HG03520 (cell line): ENCODE measurements around the gene MYOZ2.
"Not testable (repeated sequence)": the region's sequence is repeated elsewhere in the genome, so short reads cannot be mapped to it uniquely, and the experiment has no call there.

Source experiments
- ATAC-seq: cut with Tn5 transposase; IDR thresholded peaks from one replicate; pipeline ENCODE4 v1.9.1; 2021; ENCODE audit warnings: mild to moderate bottlenecking, moderate library complexity; ENCODE audit not compliant: unreplicated experiment

The MYOZ2 gene

GRCh38 chr4:119125931-119126330 is 9.7 kb upstream of the MYOZ2 start:
- ATAC-seq, result no peak

GRCh38 chr4:119128148-119128547 is 7.5 kb upstream of the MYOZ2 start:
- ATAC-seq, result no peak

GRCh38 chr4:119130365-119131065 is 5.1 kb upstream of the MYOZ2 start:
- no peak for ATAC-seq

- ATAC-seq, result no peak
Measured at GRCh38 chr4:119131164-119131563, 4.5 kb upstream of the MYOZ2 start.

- no peak for ATAC-seq
Measured at GRCh38 chr4:119132306-119132705, 3.3 kb upstream of the MYOZ2 start.

GRCh38 chr4:119136546-119136945 is 914 bp downstream of the MYOZ2 start:
- ATAC-seq, result no peak

GRCh38 chr4:119138046-119138445 is 2.4 kb downstream of the MYOZ2 start:
- no peak for ATAC-seq

GRCh38 chr4:119139311-119139710 is 3.7 kb downstream of the MYOZ2 start:
- no peak for ATAC-seq

GRCh38 chr4:119139822-119140252 is 4.2 kb downstream of the MYOZ2 start:
- no peak for ATAC-seq

- ATAC-seq, result not testable (repeated sequence)
Measured at GRCh38 chr4:119141283-119141682, 5.7 kb downstream of the MYOZ2 start.

- ATAC-seq, result no peak
Measured at GRCh38 chr4:119142833-119143232, 7.2 kb downstream of the MYOZ2 start.

- ATAC-seq, result not testable (repeated sequence)
Measured at GRCh38 chr4:119143341-119143740, 7.7 kb downstream of the MYOZ2 start.

GRCh38 chr4:119149110-119149509 is 13.5 kb downstream of the MYOZ2 start:
- ATAC-seq, result no peak

GRCh38 chr4:119151161-119151560 is 15.5 kb downstream of the MYOZ2 start:
- no peak for ATAC-seq

GRCh38 chr4:119152741-119153140 is 17.1 kb downstream of the MYOZ2 start:
- ATAC-seq, result no peak

GRCh38 chr4:119162174-119162573 is 26.5 kb downstream of the MYOZ2 start:
- no peak for ATAC-seq

- no peak for ATAC-seq
Measured at GRCh38 chr4:119165767-119166166, 30.1 kb downstream of the MYOZ2 start.

- ATAC-seq, result no peak
Measured at GRCh38 chr4:119170195-119170594, 34.6 kb downstream of the MYOZ2 start.

- no peak for ATAC-seq
Measured at GRCh38 chr4:119172223-119172622, 36.6 kb downstream of the MYOZ2 start.

GRCh38 chr4:119173729-119174361 is 38.2 kb downstream of the MYOZ2 start:
- ATAC-seq, result not testable (repeated sequence)

- no peak for ATAC-seq
Measured at GRCh38 chr4:119179011-119179410, 43.4 kb downstream of the MYOZ2 start.

GRCh38 chr4:119184128-119184527 is 48.5 kb downstream of the MYOZ2 start:
- ATAC-seq, result no peak

- ATAC-seq, result no peak
Measured at GRCh38 chr4:119189638-119190037, 54.0 kb downstream of the MYOZ2 start.
